Liver (tissue), 9 donors: Measurements from ENCODE around the gene JPH3. TPM values are rescaled to one million over a fixed set of nuclear protein-coding genes. Genes with fewer than 3 reads are reported as not detected.

Experiments used
- DNase-seq: peaks from one replicate; pipeline ENCODE4 v3.0.0-alpha.2; 2017; ENCODE audit warnings: low spot score
- H3K27ac ChIP-seq, 2 donors: one replicate each; pipeline ENCODE4 v1.7.0; 2013; ENCODE audit warnings: inconsistent platforms in 2 of 2, low read length in 2 of 2, control low read depth in 1 of 2, low read depth in 1 of 2, mild to moderate bottlenecking in 1 of 2
- H3K27me3 ChIP-seq, 4 donors: one replicate each; pipeline versions ENCODE4 v1.6.1 to v1.7.0; 2013; ENCODE audit warnings: low read length in 3 of 4, inconsistent platforms in 1 of 4, mild to moderate bottlenecking in 1 of 4, moderate library complexity in 1 of 4; ENCODE audit not compliant: control insufficient read depth in 4 of 4, insufficient read depth in 4 of 4
- H3K36me3 ChIP-seq, 4 donors: one replicate each; pipeline versions ENCODE4 v1.6.1 to v1.7.0; 2013; ENCODE audit warnings: low read length in 3 of 4, mild to moderate bottlenecking in 3 of 4, low read depth in 1 of 4, moderate library complexity in 1 of 4; ENCODE audit not compliant: control insufficient read depth in 4 of 4, insufficient read depth in 3 of 4
- H3K4me1 ChIP-seq, 4 donors: one replicate each; pipeline versions ENCODE4 v1.6.1 to v1.7.0; 2013; ENCODE audit warnings: low read length in 3 of 4, mild to moderate bottlenecking in 3 of 4, moderate library complexity in 1 of 4; ENCODE audit not compliant: control insufficient read depth in 4 of 4, insufficient read depth in 4 of 4
- H3K4me3 ChIP-seq, 3 donors: one replicate each; pipeline versions ENCODE4 v1.6.1 to v1.7.0; 2013; ENCODE audit warnings: low read length in 3 of 3, control low read depth in 1 of 3, low read depth in 1 of 3, mild to moderate bottlenecking in 1 of 3
- H3K9ac ChIP-seq, 2 donors: one replicate each; pipeline ENCODE4 v1.7.0; 2013; ENCODE audit warnings: low read length in 2 of 2, mild to moderate bottlenecking in 2 of 2, moderate library complexity in 2 of 2, control low read depth in 1 of 2, low read depth in 1 of 2
- H3K9me3 ChIP-seq, 4 donors: one replicate each; pipeline versions ENCODE4 v1.6.1 to v1.7.0; 2013; ENCODE audit warnings: low read length in 3 of 4; ENCODE audit not compliant: control insufficient read depth in 4 of 4
- ATF3 ChIP-seq: IDR thresholded peaks from 2 replicates; pipeline ENCODE4 v1.6.1; 2016; ENCODE audit warnings: antibody characterized with exemption
- EGR1 ChIP-seq, 2 donors: IDR thresholded peaks; 2 replicates each; pipeline ENCODE4 v1.6.1; 2016 to 2018; ENCODE audit warnings: antibody characterized with exemption in 2 of 2, low read depth in 2 of 2
- FOXA1 ChIP-seq: IDR thresholded peaks from 2 replicates; pipeline ENCODE4 v1.6.1; 2016; ENCODE audit warnings: antibody characterized with exemption
- FOXA2 ChIP-seq: IDR thresholded peaks from 2 replicates; pipeline ENCODE4 v1.6.1; 2016; ENCODE audit warnings: antibody characterized with exemption
- GABPA ChIP-seq, 2 donors: IDR thresholded peaks in 1 of 2; conservative IDR thresholded peaks in 1 of 2; 2 replicates each; pipeline ENCODE4 v1.6.1; 2016; ENCODE audit warnings: antibody characterized with exemption in 2 of 2, mild to moderate bottlenecking in 1 of 2, moderate library complexity in 1 of 2
- HNF4A ChIP-seq, 2 donors: conservative IDR thresholded peaks; 2 replicates each; pipeline ENCODE4 v1.6.1; 2016; ENCODE audit warnings: antibody characterized with exemption in 2 of 2, mild to moderate bottlenecking in 2 of 2
- HNF4G ChIP-seq: IDR thresholded peaks from 2 replicates; pipeline ENCODE4 v1.6.1; 2016; ENCODE audit warnings: antibody characterized with exemption
- JUND ChIP-seq, 2 donors: IDR thresholded peaks; 2 replicates each; pipeline ENCODE4 v1.6.1; 2016; ENCODE audit warnings: antibody characterized with exemption in 2 of 2
- NR2F2 ChIP-seq: IDR thresholded peaks from 2 replicates; pipeline ENCODE4 v1.6.1; 2016; ENCODE audit warnings: antibody characterized with exemption
- RAD21 ChIP-seq, 2 donors: IDR thresholded peaks; 2 replicates each; pipeline ENCODE4 v1.6.1; 2016; ENCODE audit warnings: antibody characterized with exemption in 2 of 2, mild to moderate bottlenecking in 2 of 2
- RXRA ChIP-seq, 2 donors: IDR thresholded peaks; 2 replicates each; pipeline ENCODE4 v1.6.1; 2017 to 2018; ENCODE audit warnings: antibody characterized with exemption in 2 of 2, mild to moderate bottlenecking in 1 of 2
- WGBS: extraction: QIAGEN DNeasy Blood & Tissue Kit; methylation state at CpG from one replicate; pipeline ENCODE4 v1.1.7; 2013; 5-methylcytosine and 5-hydroxymethylcytosine counted together
- polyA plus RNA-seq, 2 donors: library from polyadenylated mRNA; stranded (reverse) in 1 of 2; unstranded in 1 of 2; fragments of 200-250 nt in 1 of 2; fragments of >200 nt in 1 of 2; fragmentation: Nextera tagmentation in 1 of 2; extraction: Ambion mirVana in 1 of 2; gene quantifications; one replicate each; pipeline versions ENCODE4 v1.2.1 to v1.2.3, GENCODE V29; 2013 to 2015
- total RNA-seq, 2 donors: library from RNA; depleted of rRNA; stranded (reverse); fragments of >200 nt; gene quantifications; one replicate each; pipeline ENCODE4 v1.2.3, GENCODE V29; 2014
- TF ChIP-seq, protein P1 (sequence below): IDR thresholded peaks from 2 replicates; pipeline ENCODE4 v1.6.1; 2016; ENCODE audit warnings: antibody characterized with exemption, mild to moderate bottlenecking
- TF ChIP-seq, protein P2 (sequence below): IDR thresholded peaks from 2 replicates; pipeline ENCODE4 v1.6.1; 2016; ENCODE audit warnings: antibody characterized with exemption
- TF ChIP-seq, protein P3 (sequence below): IDR thresholded peaks from 2 replicates; pipeline ENCODE4 v1.6.1; 2016; ENCODE audit warnings: antibody characterized with exemption
- donor health status: healthy.
- donor health status: healthy.
- donor health status: healthy.
- donor health status: healthy.
- donor health status: healthy.

The JPH3 gene
- total and polyA plus RNA-seq, 4 donors = under 0.01 to 0.09 (median 0.04) TPM

- Histone ChIP-seq H3K27ac (peak overlapping the region; percentile 47 to 57), H3K4me1 (peaks cover 0 to 13% (median 2%) of the 10 kb centered on the region in 4 donors), H3K36me3 (no peaks in the 10 kb centered on the region), H3K9ac (no peak overlapping the region), H3K9me3 (no peaks in the 10 kb centered on the region), H3K27me3 (no peaks in the 10 kb centered on the region), H3K4me3 (no peak overlapping the region)
- no peak for DNase-seq
- no peak for TF ChIP-seq JUND (IDR thresholded peaks at IDR 0.05)
- no peak for TF ChIP-seq HNF4G
- TF ChIP-seq, protein P1, sequence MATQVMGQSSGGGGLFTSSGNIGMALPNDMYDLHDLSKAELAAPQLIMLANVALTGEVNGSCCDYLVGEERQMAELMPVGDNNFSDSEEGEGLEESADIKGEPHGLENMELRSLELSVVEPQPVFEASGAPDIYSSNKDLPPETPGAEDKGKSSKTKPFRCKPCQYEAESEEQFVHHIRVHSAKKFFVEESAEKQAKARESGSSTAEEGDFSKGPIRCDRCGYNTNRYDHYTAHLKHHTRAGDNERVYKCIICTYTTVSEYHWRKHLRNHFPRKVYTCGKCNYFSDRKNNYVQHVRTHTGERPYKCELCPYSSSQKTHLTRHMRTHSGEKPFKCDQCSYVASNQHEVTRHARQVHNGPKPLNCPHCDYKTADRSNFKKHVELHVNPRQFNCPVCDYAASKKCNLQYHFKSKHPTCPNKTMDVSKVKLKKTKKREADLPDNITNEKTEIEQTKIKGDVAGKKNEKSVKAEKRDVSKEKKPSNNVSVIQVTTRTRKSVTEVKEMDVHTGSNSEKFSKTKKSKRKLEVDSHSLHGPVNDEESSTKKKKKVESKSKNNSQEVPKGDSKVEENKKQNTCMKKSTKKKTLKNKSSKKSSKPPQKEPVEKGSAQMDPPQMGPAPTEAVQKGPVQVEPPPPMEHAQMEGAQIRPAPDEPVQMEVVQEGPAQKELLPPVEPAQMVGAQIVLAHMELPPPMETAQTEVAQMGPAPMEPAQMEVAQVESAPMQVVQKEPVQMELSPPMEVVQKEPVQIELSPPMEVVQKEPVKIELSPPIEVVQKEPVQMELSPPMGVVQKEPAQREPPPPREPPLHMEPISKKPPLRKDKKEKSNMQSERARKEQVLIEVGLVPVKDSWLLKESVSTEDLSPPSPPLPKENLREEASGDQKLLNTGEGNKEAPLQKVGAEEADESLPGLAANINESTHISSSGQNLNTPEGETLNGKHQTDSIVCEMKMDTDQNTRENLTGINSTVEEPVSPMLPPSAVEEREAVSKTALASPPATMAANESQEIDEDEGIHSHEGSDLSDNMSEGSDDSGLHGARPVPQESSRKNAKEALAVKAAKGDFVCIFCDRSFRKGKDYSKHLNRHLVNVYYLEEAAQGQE = no peak
- no peak for TF ChIP-seq FOXA2
- TF ChIP-seq FOXA1 = no peak
- TF ChIP-seq, protein P2, sequence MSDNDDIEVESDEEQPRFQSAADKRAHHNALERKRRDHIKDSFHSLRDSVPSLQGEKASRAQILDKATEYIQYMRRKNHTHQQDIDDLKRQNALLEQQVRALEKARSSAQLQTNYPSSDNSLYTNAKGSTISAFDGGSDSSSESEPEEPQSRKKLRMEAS = no peak
- TF ChIP-seq HNF4A (conservative IDR thresholded peaks at IDR 0.05) = no peak
- TF ChIP-seq, protein P3, sequence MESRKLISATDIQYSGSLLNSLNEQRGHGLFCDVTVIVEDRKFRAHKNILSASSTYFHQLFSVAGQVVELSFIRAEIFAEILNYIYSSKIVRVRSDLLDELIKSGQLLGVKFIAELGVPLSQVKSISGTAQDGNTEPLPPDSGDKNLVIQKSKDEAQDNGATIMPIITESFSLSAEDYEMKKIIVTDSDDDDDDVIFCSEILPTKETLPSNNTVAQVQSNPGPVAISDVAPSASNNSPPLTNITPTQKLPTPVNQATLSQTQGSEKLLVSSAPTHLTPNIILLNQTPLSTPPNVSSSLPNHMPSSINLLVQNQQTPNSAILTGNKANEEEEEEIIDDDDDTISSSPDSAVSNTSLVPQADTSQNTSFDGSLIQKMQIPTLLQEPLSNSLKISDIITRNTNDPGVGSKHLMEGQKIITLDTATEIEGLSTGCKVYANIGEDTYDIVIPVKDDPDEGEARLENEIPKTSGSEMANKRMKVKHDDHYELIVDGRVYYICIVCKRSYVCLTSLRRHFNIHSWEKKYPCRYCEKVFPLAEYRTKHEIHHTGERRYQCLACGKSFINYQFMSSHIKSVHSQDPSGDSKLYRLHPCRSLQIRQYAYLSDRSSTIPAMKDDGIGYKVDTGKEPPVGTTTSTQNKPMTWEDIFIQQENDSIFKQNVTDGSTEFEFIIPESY = no peak
- no peak for TF ChIP-seq ATF3
- no peak for TF ChIP-seq RAD21 (IDR thresholded peaks at IDR 0.05)
- no peak for TF ChIP-seq RXRA (IDR thresholded peaks at IDR 0.05)
- no peak for TF ChIP-seq EGR1 (IDR thresholded peaks at IDR 0.05; ENCODE audit: low read depth in 2 of 2)
- 71% methylated on average over 11 of the region's 11 CpGs for WGBS
Observed at GRCh38 chr16:87571868-87572244, 30.5 kb upstream of the JPH3 start.

DNA sequence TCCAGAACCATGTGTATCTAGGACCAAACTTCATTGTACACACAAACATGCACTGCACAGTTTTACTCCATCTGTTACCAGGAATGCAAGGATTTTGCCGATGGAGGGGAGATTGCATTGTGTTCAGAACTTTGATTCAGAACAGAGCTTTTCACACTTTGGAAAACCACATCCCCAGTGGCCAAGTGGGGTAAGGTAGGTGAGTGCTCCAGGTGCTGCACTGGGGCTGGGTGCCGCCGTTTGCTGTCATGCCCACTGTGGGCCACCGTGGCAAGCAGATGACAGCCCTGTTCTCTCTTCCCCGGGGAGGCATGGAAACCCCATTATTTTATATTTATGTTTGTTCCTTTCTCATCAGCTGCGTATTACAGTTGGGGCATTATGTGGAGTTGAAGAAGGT lies 29.3 kb upstream of the JPH3 start:
- Histone ChIP-seq H3K27ac (no peak overlapping the region), H3K9me3 (no peaks in the 10 kb centered on the region), H3K36me3 (no peaks in the 10 kb centered on the region), H3K9ac (no peak overlapping the region), H3K27me3 (no peaks in the 10 kb centered on the region), H3K4me1 (peaks cover 0 to 13% (median 2%) of the 10 kb centered on the region in 4 donors), H3K4me3 (no peak overlapping the region)
- no peak for DNase-seq
- TF ChIP-seq, protein P3 = no peak
- TF ChIP-seq NR2F2 = no peak
- TF ChIP-seq GABPA (IDR thresholded peaks at IDR 0.05 in 1 of 2, conservative IDR thresholded peaks at IDR 0.05 in 1 of 2) = no peak
- no peak for TF ChIP-seq RAD21 (IDR thresholded peaks at IDR 0.05)
- TF ChIP-seq FOXA1 = no peak
- 75% methylated on average over 6 of the region's 6 CpGs for WGBS
